DMS53 (cell line): ENCODE measurements around the gene SLIT3.

Source experiments
- DNase-seq: peaks from one replicate; lab custom pipeline; 2025; lab: John Stamatoyannopoulos, UW

SLIT3 gene

GRCh38 chr5:169300468-169301385 is at the start of gene SLIT3:
TSS of gene SLIT3 (minus strand) at chr5:169301139. CDS start at chr5:169300709, 430 bp downstream.
- DNase-seq: no peak

DNA sequence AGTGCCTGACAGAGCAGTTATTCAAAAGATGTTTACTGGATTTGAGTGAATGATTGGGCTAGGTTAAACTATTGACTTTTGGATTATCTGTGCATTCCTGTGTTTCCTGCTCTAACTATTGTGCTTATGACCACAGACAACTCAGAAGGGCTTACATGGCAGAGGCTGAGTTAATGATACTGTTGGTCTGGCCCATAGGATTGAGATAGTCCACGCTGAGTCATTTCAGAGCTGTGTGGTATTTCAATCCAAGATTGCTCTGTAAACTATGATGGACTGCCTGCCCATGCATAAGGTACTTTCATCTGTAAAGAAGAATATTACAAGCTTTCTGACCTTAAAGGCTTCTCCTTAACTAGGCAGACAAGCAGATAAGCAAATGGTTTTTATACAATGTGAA is 49.1 kb upstream of the SLIT3 start:
- DNase-seq: no peak

- DNase-seq: no peak
These were observed 46.8 kb upstream of the SLIT3 start for GRCh38 chr5:169347786-169348185.

GRCh38 chr5:169344629-169345028 is 43.7 kb upstream of the SLIT3 start:
- DNase-seq: no peak

DNA sequence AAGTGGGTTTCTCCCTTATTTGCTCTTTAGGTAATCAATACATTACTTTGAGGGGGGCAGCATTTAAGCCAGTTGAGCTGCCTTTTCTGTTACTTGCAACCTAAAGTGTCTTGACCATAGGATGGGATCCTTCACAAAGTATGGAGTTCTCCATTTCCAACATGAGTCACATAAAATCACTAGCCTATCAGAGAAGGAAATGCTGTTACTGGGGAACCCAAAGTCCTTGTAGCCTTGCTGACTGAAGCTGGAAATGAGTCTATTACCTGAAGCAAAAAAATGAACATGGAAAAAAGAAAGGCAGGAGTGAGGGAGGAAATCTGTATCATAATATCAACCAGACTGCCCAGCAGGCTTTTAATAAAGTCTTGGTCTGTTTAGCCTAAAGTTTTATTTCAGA is 42.8 kb upstream of the SLIT3 start:
- no peak for DNase-seq

GRCh38 chr5:169341556-169341955 is 40.6 kb upstream of the SLIT3 start:
- DNase-seq: no peak

DNA sequence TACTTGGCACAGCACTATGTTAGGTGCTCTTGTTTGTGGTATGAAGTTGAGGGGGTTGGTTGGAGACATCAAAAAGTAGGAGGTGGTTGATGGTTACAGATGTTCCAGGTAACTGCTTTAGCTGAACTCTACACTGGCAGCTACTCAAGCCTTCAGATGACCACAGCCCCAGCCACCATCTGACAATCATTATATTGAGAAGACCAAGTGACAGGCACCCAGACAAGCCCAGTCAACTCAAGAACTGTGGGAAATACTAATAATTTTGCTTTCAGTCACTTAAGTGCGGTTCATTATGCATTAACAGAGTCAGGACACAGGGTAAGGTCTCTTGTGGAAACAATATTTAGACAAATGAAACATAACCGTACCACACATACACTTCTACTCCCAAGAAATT is 38.9 kb upstream of the SLIT3 start:
- DNase-seq: no peak

DNA sequence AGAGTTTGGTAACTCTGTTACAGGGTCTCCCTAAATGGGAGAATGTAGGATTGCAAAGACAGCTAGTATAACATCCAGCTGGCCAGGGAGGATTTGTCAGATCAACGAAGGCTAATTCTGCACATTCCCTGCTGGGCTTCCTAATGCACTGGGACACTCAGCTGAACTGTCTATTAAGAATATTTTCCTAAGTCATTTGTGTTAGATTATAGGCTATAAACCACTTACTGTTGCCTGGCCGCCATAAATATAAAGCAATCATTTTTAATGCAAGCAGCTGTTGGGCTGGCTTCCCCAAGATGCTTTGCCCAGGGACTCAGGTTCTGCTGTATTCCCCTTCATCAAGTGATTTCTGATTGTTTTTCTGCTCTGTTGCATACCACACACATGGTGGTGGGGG is 35.3 kb upstream of the SLIT3 start:
- DNase-seq: no peak

DNA sequence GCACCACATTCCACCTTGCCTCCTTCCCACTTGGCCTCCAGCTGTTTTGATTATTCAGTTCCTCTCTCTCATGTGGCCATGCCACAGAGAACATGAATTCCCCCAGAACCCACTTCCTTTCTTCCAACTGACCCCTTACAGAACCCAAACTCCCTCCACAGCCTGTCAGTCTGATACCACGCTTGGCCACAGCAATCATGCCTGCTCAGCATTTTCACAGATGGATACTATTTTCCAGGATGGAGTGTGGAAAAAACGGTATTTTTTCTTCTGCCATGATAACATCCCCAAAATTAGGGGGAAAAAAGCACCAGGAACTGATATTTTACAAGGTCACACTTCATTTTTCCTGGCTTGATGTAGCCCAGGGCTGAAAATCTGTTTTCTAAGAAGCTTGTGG is 34.9 kb upstream of the SLIT3 start:
- no peak for DNase-seq

GRCh38 chr5:169333518-169333917 is 32.6 kb upstream of the SLIT3 start:
- DNase-seq: no peak

DNA sequence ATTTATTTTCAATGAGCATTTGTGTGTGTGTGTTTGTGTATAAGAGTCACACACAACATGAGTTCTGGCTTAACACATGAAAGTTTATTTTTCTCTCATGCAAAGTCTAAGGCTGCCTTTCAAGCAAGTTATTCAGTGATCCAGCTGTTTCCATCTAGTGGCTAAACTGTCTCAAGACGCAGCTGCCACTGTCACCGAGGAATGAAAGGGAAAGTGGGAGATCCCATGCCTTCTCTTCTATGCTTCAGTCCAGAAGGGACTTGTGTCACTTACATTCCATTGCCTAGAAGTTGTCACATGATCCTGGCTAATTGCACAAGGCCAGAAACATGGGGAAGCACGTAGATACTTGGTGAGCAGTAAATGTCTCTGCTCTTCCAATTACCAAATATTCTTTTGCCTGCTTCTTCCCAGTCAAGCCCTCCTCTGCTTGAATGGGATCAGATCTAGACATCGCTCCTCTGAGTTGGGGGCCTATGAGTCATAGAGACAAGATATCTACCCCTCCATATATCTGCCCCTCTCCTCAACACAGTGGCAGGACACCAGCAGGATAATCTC is 30.4 kb upstream of the SLIT3 start:
- no peak for DNase-seq

DNA sequence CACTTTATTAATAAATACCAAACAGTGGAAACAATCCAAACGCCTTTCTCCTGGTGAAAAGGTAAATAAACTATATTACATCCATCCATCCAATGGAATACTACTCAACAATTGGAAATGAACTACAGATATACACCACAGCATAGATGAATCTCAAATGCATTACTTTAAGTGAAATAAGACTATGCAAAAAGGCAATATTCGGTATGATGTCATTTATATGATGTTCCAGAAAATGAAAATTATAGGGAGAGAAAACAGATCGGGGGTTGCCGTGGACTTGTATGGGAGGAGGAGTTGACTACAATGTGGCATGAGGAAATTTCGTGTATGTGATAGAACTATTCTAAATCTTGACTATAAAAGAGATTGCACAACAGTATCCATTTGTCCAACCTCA is 27.5 kb upstream of the SLIT3 start:
- no peak for DNase-seq

- DNase-seq: no peak
These were observed 24.3 kb upstream of the SLIT3 start for GRCh38 chr5:169325273-169325672.

- no peak for DNase-seq
These were observed 17.6 kb upstream of the SLIT3 start for GRCh38 chr5:169318556-169318955.

DNA sequence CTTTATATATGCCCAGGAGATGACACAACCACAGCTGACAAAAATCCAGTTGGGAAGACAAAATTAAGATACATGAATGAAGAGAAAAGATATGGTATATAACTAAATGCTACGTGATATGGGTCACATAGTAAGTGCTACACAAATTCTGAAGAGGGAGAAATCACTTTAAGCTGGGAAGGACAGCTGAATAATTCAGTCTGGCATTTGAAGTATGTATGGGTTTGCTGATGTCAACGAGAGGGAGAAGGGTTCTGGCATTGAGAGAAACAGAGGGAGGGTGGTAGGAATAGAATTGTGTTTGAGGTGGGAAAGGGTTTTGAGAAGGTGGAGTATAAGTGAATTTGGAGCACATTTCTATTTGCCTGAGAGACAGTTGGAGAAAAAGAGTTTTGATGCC is 6.7 kb upstream of the SLIT3 start:
- DNase-seq: no peak

DNA sequence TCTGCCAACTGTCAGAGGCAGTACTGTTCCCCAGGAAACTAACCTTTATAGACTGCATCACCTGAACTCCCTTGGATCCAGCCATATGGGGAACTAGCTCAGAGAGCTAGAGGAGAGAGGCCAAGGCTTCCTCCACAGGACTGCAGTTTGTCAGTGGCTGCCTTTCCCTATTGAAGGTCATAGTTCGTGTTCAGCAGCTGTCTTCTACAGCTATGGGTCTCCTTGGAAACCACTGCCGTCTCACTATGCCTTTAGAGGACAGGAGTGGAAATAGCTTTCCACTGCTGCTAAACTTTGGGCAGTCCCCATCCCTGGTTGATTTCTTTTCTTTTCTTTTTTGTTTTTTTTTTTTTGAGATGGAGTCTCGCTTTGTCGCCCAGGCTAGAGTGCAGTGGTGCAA is 4.4 kb upstream of the SLIT3 start:
- DNase-seq: no peak

DNA sequence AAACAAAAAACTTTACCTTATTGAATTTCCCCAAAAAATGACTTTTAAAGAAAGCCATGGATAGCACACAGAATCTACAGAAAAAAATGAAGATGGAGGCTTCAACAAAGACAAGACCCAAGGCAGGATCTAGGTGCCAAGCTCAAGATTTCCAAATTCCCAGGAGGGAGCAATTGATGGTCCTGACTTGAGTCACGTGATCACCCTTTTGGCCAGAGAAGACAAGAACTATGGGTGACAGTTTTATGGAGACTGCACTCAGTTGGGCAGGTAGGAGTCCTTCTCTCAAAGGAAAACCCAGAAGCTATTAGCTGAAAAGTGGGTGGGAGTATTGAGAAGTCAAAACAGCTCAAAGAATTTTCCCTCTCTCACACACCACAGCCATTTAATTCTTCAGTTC is 3.2 kb upstream of the SLIT3 start:
- DNase-seq: no peak

GRCh38 chr5:169303119-169303515 is 2.2 kb upstream of the SLIT3 start:
- DNase-seq: no peak

GRCh38 chr5:169302491-169303118 is 1.7 kb upstream of the SLIT3 start:
- DNase-seq: peak; percentile 77

- DNase-seq: no peak
These were observed 1.0 kb upstream of the SLIT3 start for GRCh38 chr5:169301986-169302385.

DNA sequence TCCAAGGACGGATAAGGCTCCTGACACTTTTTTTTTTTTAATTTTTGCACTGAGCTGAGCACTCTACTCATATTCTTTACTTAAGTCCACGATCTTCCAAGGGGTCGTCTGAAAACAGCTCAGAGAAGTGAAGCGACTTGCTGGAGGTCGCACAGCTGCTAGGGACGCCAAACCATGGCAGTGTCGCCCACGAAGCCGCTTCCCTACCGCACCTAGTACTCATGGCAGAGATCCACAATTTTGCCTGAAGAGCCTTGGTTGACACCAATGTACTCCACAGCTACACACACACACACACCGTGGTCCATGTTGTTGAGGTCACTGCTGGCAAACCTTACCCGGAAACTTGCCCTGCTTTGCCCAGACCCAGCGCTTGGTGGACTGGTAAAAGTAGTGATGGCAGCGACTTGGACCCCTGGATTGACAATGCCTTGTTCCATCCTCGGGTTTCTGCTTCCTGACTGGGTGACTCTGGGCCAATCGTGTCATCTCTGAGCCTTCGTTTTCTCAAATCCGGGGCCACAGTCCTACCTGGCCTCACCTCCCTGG is 521 bp upstream of the SLIT3 start:
- no peak for DNase-seq

DNA sequence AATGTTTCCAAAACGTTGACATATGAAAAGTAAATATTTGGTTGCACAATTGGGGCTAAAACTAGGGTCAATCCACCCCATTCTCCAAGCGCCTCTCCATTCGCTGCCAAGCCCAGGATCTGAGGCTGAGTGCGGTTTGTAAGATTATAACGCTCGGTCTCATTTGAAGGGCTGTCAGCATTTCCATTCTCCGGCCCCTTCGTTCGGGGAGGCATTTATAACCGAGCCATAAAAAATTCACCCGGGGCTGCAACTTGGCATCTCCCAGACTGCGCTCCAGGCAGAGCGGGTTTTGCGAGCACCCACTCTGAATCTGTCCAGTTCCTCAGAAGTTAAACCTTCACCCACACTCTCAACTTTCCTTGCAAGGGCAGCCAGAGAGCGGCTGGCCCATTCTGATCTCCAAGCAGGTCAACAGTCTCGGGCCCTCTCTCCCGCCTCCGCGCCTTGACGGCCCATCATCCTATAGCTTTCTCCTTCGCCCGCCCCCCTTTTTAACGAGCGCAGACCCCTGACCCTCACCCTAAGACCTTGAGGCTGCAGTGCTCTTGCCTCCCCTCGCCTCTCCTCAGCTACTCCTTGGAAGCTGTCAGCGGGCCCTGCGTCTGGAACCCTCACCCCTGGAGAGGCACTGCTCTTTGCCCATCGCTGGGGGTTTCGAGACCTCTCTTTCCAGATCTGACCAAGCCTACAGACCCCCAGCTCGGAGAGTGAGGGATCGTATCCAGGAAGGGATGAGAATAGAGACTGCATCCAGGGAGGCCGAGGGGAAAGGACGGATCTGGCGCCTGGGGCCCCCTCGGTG is 1.1 kb downstream of the SLIT3 start:
- no peak for DNase-seq
